HG02943 (cell line): Measurements from ENCODE around the gene ANXA3.
"Not testable (repeated sequence)": the region's sequence is repeated elsewhere in the genome, so short reads cannot be mapped to it uniquely, and the experiment has no call there.

Experiments used
- ATAC-seq: cut with Tn5 transposase; IDR thresholded peaks from one replicate; pipeline ENCODE4 v1.9.1; 2021; ENCODE audit warnings: mild to moderate bottlenecking, low read depth, moderate library complexity; ENCODE audit not compliant: unreplicated experiment

The ANXA3 gene

DNA sequence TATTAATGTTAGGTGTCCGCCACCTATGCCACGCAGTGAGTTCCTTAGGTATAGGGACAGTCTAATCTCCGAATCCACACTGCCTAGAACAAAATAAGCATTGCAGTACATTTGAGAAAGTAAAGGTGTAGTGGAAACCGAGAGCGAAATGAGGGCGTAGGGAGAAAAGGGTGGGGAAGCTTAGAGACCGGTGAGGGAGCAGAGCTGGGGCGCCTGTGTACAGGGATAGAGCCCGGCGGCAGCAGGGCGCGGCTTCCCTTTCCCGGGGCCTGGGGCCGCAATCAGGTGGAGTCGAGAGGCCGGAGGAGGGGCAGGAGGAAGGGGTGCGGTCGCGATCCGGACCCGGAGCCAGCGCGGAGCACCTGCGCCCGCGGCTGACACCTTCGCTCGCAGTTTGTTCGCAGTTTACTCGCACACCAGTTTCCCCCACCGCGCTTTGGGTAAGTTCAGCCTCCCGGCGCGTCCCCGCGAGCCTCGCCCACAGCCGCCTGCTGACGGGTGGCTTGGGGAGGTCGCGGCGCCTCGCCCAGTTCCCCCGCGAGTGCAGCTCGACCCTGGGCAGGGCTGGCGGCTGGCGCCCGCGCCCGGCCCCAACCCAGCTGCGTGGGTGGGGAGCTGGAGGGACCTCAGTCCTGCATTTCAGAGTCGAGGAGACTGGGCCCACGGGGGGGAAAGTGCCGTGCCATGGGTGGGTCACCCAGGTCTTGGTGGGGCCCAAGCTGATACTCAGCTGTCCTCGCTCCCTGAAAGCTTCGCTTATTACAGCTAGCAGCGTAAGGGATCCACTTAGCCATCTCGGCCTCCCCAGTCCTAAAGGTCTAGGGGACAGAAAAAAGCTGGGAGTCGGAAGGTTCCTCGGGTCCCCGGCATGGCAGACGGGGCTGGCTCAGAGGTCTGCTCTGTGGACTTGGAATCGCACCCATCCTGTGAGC is at the start of gene ANXA3:
ANXA3 (plus strand) TSS at position 351 of the 932 bp plus-strand sequence. CDS start 2,704 bp downstream, outside the sequence.
- ATAC-seq, result peak; percentile 47

DNA sequence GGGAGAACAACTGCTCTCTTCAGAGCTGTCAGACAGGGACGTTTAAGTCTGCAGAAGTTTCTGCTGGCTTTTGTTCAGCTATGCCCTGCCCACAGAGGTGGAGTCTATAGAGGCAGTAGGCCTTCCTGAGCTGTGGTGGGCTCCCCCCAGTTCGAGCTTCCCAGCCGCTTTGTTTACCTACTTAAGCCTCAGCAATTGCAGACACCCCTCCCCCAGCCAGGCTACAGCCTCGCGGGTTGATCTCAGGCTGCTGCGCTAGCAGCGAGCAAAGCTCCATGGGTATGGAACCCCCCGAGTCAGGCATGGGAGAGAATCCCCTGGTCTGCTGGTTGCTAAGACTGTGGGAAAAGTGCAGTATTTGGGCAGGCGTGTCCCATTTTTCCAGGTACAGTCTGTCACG is 45.3 kb upstream of the ANXA3 start:
- not testable (repeated sequence) for ATAC-seq

DNA sequence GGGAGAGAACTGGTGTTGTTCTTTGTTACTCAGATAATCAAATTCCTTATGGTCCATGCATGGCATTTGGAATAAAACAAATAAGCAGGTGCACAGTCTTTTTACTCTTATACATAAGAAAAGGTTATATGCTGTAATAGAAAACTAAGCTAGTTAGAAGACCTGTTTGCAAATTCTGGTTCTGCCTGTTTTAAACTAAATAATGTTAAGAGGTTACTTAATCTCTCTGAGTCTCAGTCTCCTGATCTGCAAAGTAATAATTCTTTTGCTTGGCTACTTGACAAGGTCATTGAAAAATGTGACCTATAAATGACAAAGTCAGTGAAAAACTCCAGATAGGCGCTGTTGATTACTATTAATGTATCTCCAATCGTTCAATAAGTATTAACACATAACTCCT is 42.5 kb upstream of the ANXA3 start:
- no peak for ATAC-seq

DNA sequence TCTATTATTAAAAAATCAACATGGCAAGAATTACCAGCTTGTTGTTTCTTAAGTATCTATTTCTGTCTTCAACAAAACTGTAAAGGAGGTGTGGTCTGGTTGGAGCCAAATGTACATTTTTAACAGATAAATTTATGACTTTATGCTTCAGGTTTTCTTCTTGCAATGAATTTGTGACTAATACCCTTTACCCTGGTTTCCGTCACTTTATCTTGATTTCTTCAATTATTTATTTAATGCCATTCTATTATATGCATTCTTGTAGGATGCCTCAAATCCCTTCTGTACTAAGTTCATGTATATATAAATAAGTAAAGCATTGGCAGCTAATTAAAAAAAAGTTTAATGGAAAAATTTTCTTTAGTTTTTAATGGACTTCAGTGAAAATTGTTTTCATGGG is 41.5 kb upstream of the ANXA3 start:
- no peak for ATAC-seq

- no peak for ATAC-seq
Measured at GRCh38 chr4:78510681-78511080, 40.9 kb upstream of the ANXA3 start.

DNA sequence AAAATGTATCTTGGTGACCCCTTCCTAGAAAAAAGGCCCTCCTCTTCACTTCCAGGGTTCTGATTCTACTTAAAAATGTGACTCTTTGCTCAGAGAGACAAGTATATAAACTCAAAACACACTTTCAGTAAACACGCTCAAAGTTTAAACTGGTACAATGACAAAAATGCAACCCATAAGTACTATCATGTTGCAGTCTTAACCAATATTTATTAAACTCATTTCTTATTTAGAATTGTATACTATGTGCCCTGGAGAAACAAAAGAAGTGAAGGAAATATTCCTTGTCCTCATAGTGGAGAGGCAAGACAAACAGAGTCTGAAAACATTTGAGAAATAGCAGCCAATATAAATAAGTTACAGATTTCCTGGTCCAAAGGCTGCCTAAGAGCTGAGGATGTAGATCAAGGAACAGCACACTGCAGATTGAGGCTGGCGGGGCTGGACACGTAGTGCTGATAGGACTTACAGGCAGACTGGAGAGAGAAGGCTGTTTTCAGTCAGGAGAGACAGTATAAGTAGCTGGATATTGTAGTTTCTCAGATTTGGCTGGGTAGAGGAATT is 39.1 kb upstream of the ANXA3 start:
- no peak for ATAC-seq

DNA sequence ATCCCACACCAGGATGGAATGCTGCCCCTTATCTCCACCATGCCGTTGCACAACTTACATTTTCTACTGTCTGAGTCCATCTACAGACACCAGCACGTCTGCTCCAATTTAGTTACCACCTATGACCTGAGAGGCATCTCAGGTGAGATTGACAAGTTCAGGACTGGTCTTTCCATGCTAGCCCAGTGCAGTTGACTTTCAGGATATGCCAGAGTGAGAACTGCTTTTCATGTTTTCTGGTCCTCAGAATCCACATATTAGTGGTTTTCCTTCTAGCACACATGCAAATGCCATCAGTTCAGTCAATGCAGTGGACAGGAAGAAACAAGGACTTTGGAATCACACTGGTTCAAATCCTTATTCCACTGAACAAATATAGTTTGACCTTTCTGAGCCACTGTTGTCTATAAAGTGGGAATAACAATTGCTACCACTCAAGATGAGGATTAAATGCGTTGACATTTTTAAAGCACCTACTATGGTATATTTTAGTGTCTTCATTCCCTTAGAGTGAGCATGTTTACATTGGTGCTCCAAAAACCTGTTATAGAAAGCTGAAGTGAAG is 38.1 kb upstream of the ANXA3 start:
- ATAC-seq, result no peak

GRCh38 chr4:78517050-78517652 is 34.4 kb upstream of the ANXA3 start:
- ATAC-seq, result no peak

DNA sequence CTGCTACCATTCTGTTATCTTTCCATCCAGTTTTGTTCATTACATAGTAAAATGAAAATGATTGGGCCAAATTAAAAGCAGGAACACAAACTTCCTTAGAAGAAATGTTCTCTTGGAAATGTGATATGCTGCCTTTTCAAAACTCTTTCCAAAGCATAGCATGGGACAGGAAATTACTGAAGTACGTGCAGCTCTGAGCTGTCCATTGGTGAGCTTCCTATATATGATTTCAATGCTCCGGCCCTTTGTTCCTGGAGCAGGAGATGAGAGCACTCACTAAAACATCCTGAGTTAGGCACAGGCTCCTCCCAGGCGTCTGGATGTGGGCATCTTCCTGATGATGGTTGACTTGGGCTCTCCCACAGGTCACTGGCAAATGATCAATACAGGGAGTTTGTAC is 33.0 kb upstream of the ANXA3 start:
- ATAC-seq, result no peak

DNA sequence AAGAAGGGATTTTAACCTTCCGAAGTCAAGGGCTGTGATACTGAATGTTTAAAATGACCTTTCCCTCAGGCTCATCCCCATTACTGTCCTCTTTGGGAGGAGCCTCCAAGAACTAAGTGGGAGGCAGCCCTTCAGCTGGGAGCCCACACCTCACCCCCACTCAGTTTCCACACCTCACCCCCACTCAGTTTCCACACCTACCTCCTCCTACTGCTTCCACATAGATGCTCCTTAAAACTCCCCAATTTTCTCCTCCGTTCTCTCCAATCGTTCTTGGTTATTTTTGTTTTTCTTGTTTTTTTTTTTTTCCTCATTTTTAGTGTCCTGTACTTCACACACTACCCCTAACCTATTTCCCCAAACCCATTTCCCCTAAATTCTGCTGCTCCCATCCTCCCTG is 31.6 kb upstream of the ANXA3 start:
- no peak for ATAC-seq

DNA sequence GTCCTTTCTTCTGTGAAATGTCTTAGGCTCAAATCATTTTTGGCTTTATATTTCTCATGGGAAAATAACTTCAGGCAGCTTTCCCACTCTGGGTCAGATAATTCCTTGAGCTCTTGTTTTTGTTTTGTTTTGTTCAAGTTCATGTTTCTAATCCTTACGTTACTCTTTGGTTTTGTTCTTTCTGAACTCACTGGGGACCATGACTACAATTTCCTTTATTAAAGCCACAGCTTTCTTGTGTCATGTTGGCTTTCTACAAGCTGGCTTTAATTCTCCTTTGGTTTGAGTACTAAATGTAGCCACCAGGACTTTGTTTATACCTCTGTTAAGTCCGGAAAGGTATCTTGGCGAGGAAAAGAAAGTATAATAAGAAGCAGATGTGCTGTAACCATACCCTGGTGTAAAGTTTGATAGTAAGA is 30.8 kb upstream of the ANXA3 start:
- no peak for ATAC-seq

GRCh38 chr4:78524009-78524408 is 27.6 kb upstream of the ANXA3 start:
- ATAC-seq, result no peak

GRCh38 chr4:78525559-78525958 is 26.0 kb upstream of the ANXA3 start:
- no peak for ATAC-seq

DNA sequence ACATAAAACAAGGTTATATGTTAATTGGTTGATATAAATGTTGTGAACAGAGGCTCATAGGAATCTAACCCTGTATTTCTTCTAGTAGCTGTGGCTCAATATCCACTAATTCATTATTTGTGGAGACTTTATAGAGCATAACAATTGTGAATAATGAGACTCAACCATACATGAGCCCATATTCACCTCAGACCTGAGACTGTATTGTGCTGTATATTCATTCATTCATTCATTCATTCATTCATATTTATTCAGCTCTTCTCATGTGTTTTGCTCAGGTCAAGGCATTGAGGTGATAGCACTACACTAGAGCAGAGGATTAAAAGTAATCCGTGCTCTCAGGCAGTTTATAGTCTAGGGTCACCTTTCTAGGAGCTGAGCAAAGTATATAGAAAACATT is 24.5 kb upstream of the ANXA3 start:
- no peak for ATAC-seq

GRCh38 chr4:78527555-78527954 is 24.0 kb upstream of the ANXA3 start:
- ATAC-seq, result no peak

GRCh38 chr4:78528327-78528726 is 23.2 kb upstream of the ANXA3 start:
- no peak for ATAC-seq

DNA sequence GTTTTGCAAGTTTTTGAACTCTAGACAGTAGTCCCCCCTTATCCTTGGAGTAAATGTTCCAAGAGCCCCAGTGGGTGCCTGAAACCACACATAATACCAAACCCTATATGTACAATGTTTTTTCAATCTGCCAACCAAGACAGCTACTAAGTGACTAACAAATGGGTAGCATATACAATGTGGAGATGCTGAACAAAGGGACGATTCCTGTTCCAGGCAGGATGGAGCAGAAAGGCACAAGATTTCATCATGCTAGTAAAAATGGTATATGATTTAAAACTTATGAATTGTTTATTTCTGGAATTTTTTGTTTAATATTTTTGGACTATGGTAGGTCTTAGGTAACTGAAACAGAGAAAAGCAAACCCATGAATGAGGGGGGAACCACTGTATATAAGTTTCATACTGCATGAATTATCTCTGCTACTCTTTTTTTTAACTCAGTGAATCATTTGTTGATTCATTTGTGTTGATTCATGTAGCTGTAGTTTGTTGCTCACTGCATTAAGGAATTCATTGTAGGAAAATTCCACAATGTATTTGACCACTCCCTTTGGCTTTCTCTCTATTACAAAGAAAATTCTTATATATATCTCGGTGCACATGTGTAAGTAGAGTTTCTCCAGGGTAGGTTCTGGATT is 21.9 kb upstream of the ANXA3 start:
- no peak for ATAC-seq

- ATAC-seq, result no peak
Measured at GRCh38 chr4:78532046-78532445, 19.5 kb upstream of the ANXA3 start.

GRCh38 chr4:78533854-78534253 is 17.7 kb upstream of the ANXA3 start:
- no peak for ATAC-seq

DNA sequence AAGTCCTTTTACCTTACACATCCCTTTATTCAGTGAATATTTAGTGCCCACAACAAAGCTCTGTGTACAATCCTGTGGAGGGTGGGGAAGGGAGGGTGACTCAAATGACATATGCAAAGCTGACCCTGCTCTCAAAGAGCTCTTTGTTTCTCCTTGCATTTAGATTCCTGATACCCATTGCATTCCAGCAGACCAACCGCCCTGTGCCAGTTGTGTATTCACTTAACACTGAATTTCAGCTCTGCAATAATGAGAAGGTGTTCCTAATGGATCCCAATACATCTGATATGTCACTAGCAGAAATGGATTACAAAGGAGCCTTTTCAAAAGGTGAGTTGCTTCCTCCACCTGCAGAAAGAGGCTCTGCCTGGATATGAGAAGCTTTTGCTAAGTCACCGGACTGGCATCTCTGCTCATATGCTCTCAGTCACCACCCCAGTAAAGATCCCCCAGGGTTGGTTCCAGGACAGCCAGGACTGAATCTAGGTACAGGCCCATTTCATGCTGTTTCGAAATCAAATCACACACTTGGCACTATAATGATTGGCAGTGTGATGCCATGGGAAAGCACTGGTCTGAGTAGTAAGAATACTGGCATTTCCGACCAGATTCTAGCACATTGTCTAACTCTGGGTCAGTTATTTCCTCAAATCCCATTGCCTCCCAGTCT is 17.1 kb upstream of the ANXA3 start:
- no peak for ATAC-seq
